HG03378 (cell line): ENCODE data around the gene LGALS3BP.
"Not testable (repeated sequence)": the region's sequence is repeated elsewhere in the genome, so short reads cannot be mapped to it uniquely, and the experiment has no call there.

Experiments used
- ATAC-seq: cut with Tn5 transposase; IDR thresholded peaks from one replicate; pipeline ENCODE4 v1.9.1; 2021; ENCODE audit warnings: mild to moderate bottlenecking, moderate library complexity; ENCODE audit not compliant: unreplicated experiment

LGALS3BP gene

DNA sequence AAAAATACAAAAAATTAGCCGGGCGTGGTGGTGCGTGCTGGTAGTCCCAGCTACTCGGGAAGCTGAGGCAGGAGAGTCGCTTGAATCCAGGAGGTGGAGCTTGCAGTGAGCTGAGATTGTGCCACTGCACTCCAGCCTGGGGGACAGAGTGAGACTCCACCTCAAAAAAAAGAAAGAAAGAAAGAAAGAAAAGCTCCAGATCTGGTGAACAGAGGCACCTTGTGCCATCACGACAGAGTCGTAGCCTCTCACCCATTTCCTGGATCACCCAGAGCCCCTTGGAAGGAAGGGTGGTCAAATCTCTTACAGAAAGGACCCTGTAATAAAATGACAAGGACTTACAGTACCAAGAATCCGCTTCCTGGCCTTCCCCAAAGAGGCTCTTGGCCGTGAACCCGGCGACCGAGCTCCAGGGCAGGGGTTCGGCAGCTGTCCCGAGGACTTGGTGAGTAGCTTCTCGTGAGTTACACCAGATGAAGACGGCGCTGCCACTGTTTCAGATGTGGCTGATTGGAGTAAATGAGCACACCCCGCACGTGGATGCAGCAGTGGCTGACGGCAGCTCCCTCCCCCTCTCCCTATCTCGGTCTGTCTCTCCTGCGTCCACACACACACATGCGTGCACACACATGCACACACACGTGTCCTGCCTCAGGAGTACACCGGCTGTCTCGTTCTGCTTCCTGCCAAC, 13.5 kb downstream of the LGALS3BP start:
- ATAC-seq = no peak

- ATAC-seq = no peak
Measured at GRCh38 chr17:78965491-78965924, 14.2 kb downstream of the LGALS3BP start.

GRCh38 chr17:78963378-78963777, 16.3 kb downstream of the LGALS3BP start:
- no peak for ATAC-seq

DNA sequence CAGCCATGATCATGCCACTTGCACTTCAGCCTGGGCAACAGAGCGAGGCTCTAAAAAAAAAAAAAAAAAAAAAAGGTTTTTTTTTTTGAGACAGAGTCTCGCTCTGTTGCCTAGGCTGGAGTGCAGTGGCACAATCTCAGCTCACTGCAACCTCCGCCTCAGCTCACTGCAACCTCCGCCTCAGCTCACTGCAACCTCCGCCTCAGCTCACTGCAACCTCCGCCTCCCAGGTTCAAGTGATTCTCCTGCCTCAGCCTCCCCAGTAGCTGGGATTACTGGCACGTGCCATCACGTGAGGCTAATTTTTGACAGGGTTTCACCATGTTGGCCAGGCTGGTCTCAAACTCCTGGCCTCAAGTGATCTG, 16.8 kb downstream of the LGALS3BP start:
- ATAC-seq = not testable (repeated sequence)

GRCh38 chr17:78962345-78962983, 17.3 kb downstream of the LGALS3BP start:
- ATAC-seq = no peak

GRCh38 chr17:78961571-78961970, 18.2 kb downstream of the LGALS3BP start:
- no peak for ATAC-seq

- ATAC-seq = no peak
Measured at GRCh38 chr17:78960928-78961327, 18.8 kb downstream of the LGALS3BP start.

DNA sequence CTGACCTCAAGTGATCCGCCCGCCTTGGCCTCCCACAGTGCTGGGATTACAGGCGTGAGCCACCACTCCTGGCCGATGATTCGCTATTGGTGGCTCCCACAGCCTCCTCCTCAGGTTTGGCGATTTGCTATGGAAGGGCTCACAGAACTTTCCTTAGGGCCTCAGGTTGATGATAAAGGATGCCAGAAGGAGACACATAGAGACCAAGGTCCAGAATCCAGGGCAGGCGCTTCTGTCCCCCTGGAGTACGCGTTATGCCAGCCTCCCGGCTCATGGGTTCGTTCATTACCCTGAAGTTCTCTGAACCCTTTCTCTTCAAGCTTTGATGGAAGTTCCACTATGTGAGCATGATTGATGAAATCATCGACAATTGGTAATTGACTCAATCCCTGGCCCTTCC, 19.9 kb downstream of the LGALS3BP start:
- no peak for ATAC-seq

GRCh38 chr17:78958641-78959127, 21.0 kb downstream of the LGALS3BP start:
- no peak for ATAC-seq

GRCh38 chr17:78957128-78957527, 22.6 kb downstream of the LGALS3BP start:
- ATAC-seq = no peak

- no peak for ATAC-seq
Measured at GRCh38 chr17:78956254-78956653, 23.5 kb downstream of the LGALS3BP start.

DNA sequence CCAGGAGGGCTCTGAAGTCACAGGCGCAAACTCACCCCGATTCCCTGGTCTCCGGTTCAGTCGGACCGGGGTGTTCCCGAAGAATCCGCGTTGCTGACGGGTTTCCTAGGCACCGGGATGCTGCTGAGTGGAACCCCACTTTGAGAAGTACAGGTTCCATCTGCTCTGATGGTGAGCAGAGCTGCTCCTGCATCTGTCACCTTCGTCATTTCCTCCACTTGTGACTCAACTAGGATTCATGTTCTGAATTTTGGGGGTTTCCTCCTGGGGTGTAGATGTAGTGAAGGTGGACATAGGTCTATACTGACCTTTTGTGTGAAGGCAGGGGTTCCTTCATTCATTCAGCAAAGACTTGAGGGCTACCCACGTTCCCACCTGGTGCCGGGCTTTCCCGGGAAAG, 25.0 kb downstream of the LGALS3BP start:
- no peak for ATAC-seq

DNA sequence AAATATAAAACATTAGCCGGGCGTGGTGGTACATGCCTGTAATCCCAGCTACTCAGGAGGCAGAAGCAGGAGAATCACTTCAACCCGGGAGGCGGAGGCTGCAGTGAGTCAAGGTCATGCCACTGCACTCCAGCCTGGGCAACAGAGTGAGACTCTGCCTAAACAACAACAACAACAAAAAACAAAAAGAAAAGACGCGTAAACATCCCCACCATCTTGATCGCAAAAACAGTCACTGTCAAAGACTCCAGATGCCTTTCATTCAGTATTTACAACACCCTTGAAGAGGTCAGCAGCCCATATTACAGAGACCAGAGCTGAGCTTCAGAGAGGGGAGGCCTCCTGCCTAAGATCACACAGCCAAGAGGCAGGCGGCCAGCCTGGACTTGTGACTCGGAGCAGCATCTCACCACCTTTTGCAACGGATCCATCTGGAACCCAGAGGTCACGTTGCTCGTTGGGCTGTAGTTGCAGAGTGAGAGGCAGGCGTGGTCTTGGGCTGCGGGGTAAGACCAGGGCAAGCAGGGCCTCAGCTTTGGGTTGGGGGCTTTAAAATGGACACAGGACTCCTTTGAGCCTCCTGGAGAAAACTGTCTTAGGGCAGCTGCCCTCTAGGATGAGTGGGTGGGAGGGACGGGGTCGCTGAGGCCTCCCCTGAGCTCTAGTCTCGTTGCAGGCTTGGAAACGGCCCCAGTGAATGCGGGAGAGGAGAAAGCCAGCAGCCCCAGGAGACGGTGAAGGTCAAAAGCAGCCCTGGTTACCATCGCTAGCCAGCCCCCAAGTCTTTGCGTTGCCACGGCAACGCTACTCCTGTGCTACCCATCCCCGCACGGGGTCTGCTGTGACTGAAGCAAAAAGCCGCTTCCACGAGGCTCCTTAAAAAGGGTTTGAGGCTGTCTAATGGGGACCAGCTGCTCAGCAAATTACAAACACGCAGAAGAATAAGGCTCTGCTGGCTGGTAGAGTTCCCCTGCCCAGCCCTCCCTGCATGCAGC, 26.1 kb downstream of the LGALS3BP start:
- no peak for ATAC-seq

- ATAC-seq = no peak
Measured at GRCh38 chr17:78952706-78953105, 27.0 kb downstream of the LGALS3BP start.

GRCh38 chr17:78951967-78952551, 27.7 kb downstream of the LGALS3BP start:
- no peak for ATAC-seq

- no peak for ATAC-seq
Measured at GRCh38 chr17:78950870-78951269, 28.9 kb downstream of the LGALS3BP start.

- ATAC-seq = no peak
Measured at GRCh38 chr17:78947235-78948149, 32.2 kb downstream of the LGALS3BP start.

GRCh38 chr17:78946631-78947030, 33.1 kb downstream of the LGALS3BP start:
- no peak for ATAC-seq

GRCh38 chr17:78946131-78946530, 33.6 kb downstream of the LGALS3BP start:
- no peak for ATAC-seq

DNA sequence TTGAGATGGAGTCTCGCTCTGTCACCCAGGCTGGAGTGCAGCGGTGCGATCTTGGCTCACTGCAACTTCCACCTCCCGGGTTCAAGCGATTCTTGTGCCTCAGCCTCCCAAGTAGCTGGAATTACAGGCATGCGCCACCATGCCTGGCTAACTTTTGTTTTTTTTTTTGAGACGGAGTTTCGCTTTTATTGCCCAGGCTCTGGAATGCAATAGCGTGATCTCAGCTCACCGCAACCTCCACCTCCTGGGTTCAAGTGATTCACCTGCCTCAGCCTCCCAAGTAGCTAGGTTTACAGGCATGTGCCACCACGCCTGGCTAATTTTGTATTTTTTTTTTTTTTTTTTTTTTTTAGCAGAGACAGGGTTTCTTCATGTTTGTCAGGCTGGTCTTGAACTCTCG, 34.3 kb downstream of the LGALS3BP start:
- not testable (repeated sequence) for ATAC-seq
